GM23248 (cell line): Measurements from ENCODE around the gene ETFBKMT.

Experiments used
- EZH2 ChIP-seq: fragments of 200-600 bp; sonication (generic); IDR thresholded peaks from 2 replicates; pipeline ENCODE4 v1.6.1; 2018; ENCODE audit warnings: antibody characterized with exemption, mild to moderate bottlenecking; ENCODE audit not compliant: insufficient read depth, poor library complexity, severe bottlenecking
- EZH2phosphoT487 ChIP-seq: fragments of 200-600 bp; sonication (generic); IDR thresholded peaks from 2 replicates; pipeline ENCODE4 v1.6.1; 2018; ENCODE audit warnings: antibody characterized with exemption, moderate library complexity, mild to moderate bottlenecking, low read depth; ENCODE audit not compliant: insufficient read depth

- TF ChIP-seq EZH2 (no peak), EZH2phosphoT487 (no peak)
Measured at GRCh38 chr12:31702047-31702446, 42.6 kb downstream of the ETFBKMT start.
